Body of pancreas (tissue), 4 donors: ENCODE results near the gene PGAP2.

Source experiments
- POLR2A ChIP-seq, 3 donors: fragments of 450-650 bp; IDR thresholded peaks; one replicate each; pipeline ENCODE4 v1.6.1; 2016; ENCODE audit warnings: antibody characterized with exemption in 3 of 3, mild to moderate bottlenecking in 2 of 3
- TF ChIP-seq, protein P1 (sequence below), 7 experiments: fragments of 450-650 bp in 4 of 7; fragments of 200-600 bp in 3 of 7; sonication (generic) in 3 of 7; IDR thresholded peaks; one replicate each; pipeline ENCODE4 v1.5.1; 2016 to 2019; ENCODE audit warnings: antibody characterized with exemption in 7 of 7

- TF ChIP-seq, protein P1, sequence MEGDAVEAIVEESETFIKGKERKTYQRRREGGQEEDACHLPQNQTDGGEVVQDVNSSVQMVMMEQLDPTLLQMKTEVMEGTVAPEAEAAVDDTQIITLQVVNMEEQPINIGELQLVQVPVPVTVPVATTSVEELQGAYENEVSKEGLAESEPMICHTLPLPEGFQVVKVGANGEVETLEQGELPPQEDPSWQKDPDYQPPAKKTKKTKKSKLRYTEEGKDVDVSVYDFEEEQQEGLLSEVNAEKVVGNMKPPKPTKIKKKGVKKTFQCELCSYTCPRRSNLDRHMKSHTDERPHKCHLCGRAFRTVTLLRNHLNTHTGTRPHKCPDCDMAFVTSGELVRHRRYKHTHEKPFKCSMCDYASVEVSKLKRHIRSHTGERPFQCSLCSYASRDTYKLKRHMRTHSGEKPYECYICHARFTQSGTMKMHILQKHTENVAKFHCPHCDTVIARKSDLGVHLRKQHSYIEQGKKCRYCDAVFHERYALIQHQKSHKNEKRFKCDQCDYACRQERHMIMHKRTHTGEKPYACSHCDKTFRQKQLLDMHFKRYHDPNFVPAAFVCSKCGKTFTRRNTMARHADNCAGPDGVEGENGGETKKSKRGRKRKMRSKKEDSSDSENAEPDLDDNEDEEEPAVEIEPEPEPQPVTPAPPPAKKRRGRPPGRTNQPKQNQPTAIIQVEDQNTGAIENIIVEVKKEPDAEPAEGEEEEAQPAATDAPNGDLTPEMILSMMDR (IDR thresholded peaks at IDR 0.05): no peak
- TF ChIP-seq POLR2A (IDR thresholded peaks at IDR 0.05): no peak
These were observed 30.1 kb downstream of the PGAP2 start for GRCh38 chr11:3838504-3838903.
